ENCODE measurements around the gene GARIN3. TPM values are rescaled to one million over a fixed set of nuclear protein-coding genes. Genes with fewer than 3 reads are reported as not detected.
A peak's percentile ranks its signal among the peaks of the same experiment; 100 is the strongest.

Gene GARIN3
- total and polyA plus RNA-seq, 9 of the 15 experiments (the other 6 are each of a cell fraction or from before 2014, with no cell fraction given) = not detected

DNA sequence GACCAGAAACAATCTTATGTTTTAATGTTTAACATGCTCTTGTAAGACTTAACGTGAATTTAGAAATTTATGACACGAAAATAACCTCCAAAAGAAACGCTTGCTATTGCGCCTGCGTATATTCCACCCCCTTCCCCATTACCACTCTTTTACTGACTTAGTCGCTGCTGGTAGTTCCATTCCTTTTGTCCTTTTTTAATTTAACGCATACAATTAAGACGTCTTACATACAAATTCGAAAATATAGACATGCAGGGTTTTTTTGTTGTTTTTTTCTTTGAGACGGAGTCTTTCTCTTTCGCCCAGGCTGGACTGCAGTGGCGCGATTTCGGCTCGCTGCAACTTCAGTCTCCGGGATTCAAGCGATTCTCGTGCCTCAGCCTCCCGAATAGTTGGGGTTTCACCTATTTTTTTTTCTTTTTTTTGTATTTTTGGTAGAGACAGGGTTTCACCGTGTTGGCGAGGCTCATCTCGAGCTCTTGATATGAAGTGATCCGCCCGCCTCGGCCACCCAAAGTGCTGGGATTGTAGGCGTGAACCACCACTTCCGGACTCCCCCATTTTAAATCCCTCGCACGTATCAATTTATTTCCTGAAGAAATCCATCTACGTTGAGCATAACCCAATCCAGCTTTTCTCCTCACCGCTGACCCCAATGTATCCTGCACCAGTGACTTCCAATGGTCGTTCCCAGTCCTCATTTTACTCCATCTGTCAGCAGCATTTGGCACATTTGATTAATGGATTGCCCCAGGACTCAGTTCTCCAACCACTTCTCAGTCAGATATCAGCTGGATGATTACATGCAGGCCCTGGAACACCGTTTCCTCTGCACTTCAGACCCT lies 22.7 kb downstream of the GARIN3 start (continued):
- no peak for TF ChIP-seq UBTF (IDR thresholded peaks at IDR 0.05; ENCODE audit: borderline replicate concordance in 1 of 2, low read depth in 2 of 2, low read length in 2 of 2)
- no peak for TF ChIP-seq ZNF175 (CRISPR knock-in tag; IDR thresholded peaks at IDR 0.05; ENCODE audit: low read depth)
- TF ChIP-seq MCM2 (IDR thresholded peaks at IDR 0.05; ENCODE audit: low read depth) = no peak
- no peak for TF ChIP-seq MEF2D (tag; conservative IDR thresholded peaks at IDR 0.05; ENCODE audit: low read depth)
- TF ChIP-seq XRCC4 (IDR thresholded peaks at IDR 0.05; ENCODE audit: extremely low read depth, insufficient read depth, insufficient read length) = no peak
- no peak for TF ChIP-seq NEUROD1 (IDR thresholded peaks at IDR 0.05; ENCODE audit: borderline replicate concordance, low read depth, low read length, partially characterized antibody)
- 0 out of 2 replicates have a peak, but pooled peaks have one; percentile 3 for TF ChIP-seq MYBL2 (IDR thresholded peaks at IDR 0.05; ENCODE audit: low read depth)
- no peak for TF ChIP-seq MYBL2 (CRISPR knock-in tag; IDR thresholded peaks at IDR 0.05; ENCODE audit: borderline replicate concordance)
- no peak for TF ChIP-seq ZNF668 (CRISPR knock-in tag; IDR thresholded peaks at IDR 0.05)
- no peak for TF ChIP-seq PCBP1 (IDR thresholded peaks at IDR 0.05; ENCODE audit: low read depth, low read length, poor library complexity, severe bottlenecking)
- TF ChIP-seq RCOR1 (IDR thresholded peaks at IDR 0.05; ENCODE audit: borderline replicate concordance in 1 of 2, low read depth in 2 of 2, low read length in 2 of 2) = no peak
- TF ChIP-seq RBM17 (IDR thresholded peaks at IDR 0.05; ENCODE audit: borderline replicate concordance, low read depth, low read length) = no peak
- no peak for TF ChIP-seq ADNP (tag; IDR thresholded peaks at IDR 0.05)
- TF ChIP-seq CHD1 (IDR thresholded peaks at IDR 0.05; ENCODE audit: low read length) = no peak
- no peak for TF ChIP-seq SMAD4 (CRISPR knock-in tag; conservative IDR thresholded peaks at IDR 0.05)
- TF ChIP-seq, protein P1, sequence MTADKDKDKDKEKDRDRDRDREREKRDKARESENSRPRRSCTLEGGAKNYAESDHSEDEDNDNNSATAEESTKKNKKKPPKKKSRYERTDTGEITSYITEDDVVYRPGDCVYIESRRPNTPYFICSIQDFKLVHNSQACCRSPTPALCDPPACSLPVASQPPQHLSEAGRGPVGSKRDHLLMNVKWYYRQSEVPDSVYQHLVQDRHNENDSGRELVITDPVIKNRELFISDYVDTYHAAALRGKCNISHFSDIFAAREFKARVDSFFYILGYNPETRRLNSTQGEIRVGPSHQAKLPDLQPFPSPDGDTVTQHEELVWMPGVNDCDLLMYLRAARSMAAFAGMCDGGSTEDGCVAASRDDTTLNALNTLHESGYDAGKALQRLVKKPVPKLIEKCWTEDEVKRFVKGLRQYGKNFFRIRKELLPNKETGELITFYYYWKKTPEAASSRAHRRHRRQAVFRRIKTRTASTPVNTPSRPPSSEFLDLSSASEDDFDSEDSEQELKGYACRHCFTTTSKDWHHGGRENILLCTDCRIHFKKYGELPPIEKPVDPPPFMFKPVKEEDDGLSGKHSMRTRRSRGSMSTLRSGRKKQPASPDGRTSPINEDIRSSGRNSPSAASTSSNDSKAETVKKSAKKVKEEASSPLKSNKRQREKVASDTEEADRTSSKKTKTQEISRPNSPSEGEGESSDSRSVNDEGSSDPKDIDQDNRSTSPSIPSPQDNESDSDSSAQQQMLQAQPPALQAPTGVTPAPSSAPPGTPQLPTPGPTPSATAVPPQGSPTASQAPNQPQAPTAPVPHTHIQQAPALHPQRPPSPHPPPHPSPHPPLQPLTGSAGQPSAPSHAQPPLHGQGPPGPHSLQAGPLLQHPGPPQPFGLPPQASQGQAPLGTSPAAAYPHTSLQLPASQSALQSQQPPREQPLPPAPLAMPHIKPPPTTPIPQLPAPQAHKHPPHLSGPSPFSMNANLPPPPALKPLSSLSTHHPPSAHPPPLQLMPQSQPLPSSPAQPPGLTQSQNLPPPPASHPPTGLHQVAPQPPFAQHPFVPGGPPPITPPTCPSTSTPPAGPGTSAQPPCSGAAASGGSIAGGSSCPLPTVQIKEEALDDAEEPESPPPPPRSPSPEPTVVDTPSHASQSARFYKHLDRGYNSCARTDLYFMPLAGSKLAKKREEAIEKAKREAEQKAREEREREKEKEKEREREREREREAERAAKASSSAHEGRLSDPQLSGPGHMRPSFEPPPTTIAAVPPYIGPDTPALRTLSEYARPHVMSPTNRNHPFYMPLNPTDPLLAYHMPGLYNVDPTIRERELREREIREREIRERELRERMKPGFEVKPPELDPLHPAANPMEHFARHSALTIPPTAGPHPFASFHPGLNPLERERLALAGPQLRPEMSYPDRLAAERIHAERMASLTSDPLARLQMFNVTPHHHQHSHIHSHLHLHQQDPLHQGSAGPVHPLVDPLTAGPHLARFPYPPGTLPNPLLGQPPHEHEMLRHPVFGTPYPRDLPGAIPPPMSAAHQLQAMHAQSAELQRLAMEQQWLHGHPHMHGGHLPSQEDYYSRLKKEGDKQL (CRISPR knock-in tag; IDR thresholded peaks at IDR 0.05; ENCODE audit: borderline replicate concordance) = no peak
- no peak for TF ChIP-seq TFAP4 (CRISPR knock-in tag; IDR thresholded peaks at IDR 0.05; ENCODE audit: borderline replicate concordance)
- peak; percentile 93 for TF ChIP-seq MEIS2 (IDR thresholded peaks at IDR 0.05; ENCODE audit: partially characterized antibody)
